SU-DHL-6 (cell line): Measurements from ENCODE around the gene AJUBA.

Source experiments
- EZH2phosphoT487 ChIP-seq: fragments of 200-600 bp; sonication (generic), shearing (Covaris generic); conservative IDR thresholded peaks from 2 replicates; pipeline ENCODE4 v1.6.1; 2018; ENCODE audit warnings: mild to moderate bottlenecking, antibody characterized with exemption, low read length, moderate library complexity, mixed read lengths
- TF ChIP-seq, protein P1 (sequence below): fragments of 200-600 bp; sonication (generic); IDR thresholded peaks from one replicate; pipeline ENCODE4 v1.5.1; 2017; ENCODE audit warnings: antibody characterized with exemption, mild to moderate bottlenecking, low read length, moderate library complexity; ENCODE audit not compliant: insufficient read depth, poor library complexity, severe bottlenecking

DNA sequence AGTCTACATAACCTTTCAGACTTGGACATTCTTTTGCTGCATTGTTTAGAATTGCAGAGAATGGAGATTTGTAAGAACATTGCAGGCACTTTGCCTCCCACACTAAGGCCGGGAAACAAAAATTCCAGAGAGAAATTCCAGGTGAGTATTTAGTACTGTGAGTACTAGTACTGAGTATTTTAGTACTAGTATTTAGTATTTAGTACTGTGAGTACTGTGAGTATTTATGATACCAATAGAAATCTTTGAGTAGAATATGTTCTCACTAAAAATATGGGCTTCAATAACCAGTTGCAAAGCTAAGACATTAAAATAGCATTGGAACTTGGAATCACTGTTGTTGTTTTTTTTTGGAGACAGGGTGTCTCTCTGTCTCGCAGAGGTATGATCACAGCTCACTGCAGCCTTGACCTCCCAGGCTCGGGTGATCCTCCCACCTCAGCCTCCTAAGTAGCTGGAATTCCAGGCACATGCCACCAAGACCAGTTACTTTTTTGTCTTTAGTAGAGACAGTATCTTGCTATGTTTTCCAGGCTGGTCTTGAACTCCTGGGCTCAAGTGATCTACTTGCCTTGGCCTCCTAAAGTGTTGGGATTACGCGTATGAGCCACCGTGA, 20.2 kb downstream of the AJUBA start:
- TF ChIP-seq, protein P1, sequence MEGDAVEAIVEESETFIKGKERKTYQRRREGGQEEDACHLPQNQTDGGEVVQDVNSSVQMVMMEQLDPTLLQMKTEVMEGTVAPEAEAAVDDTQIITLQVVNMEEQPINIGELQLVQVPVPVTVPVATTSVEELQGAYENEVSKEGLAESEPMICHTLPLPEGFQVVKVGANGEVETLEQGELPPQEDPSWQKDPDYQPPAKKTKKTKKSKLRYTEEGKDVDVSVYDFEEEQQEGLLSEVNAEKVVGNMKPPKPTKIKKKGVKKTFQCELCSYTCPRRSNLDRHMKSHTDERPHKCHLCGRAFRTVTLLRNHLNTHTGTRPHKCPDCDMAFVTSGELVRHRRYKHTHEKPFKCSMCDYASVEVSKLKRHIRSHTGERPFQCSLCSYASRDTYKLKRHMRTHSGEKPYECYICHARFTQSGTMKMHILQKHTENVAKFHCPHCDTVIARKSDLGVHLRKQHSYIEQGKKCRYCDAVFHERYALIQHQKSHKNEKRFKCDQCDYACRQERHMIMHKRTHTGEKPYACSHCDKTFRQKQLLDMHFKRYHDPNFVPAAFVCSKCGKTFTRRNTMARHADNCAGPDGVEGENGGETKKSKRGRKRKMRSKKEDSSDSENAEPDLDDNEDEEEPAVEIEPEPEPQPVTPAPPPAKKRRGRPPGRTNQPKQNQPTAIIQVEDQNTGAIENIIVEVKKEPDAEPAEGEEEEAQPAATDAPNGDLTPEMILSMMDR: no peak
- no peak for TF ChIP-seq EZH2phosphoT487
